ENCODE results near the gene PIK3R6. TPM values are rescaled to one million over a fixed set of nuclear protein-coding genes. Genes with fewer than 3 reads are reported as not detected.

Gene PIK3R6
- total RNA-seq, 4 donors from 2014 or later, result 0.55 to 1.4 TPM; not detected in 2

DNA sequence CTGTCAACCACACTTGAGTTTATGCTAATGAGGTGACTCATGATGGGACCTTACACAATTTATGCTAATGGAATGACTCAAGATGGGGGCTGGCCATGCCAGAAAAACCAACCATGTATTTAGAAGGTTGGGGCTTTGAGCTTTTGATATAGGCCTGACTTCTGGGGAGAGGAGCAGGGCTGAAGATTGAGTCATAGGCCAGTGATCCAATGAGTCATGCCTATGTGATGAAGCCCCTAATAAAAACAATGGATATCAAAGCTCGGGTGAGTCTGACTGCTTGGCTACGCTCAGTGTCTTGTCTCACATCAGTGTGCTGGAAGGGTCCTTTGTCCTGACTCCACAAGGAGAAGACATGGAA lies 75.6 kb downstream of the PIK3R6 start:
- in situ Hi-C loops (cut with MboI; ENCODE audit: low pct_ligation_motif_present in 1 of 4, low pct_unique_long_range_greater_than_20kb in 1 of 4, low sequenced_read_pairs in 3 of 4) (no loop called here), intact Hi-C loops (cut with DNase I; ENCODE audit: low total_unique reads) (no loop called here)
- peaks cover 0 to 3% of the 10 kb centered on the region in 2 donors for H3K9me3 ChIP-seq
- H3K4me1 ChIP-seq, result no peaks in the 10 kb centered on the region
- no peaks in the 10 kb centered on the region for H3K36me3 ChIP-seq
- 68 to 75% methylated on average over 2 of the region's 2 CpGs for WGBS, 2 donors (ENCODE audit: low coverage in 1 of 2)
- TF ChIP-seq, protein P1, sequence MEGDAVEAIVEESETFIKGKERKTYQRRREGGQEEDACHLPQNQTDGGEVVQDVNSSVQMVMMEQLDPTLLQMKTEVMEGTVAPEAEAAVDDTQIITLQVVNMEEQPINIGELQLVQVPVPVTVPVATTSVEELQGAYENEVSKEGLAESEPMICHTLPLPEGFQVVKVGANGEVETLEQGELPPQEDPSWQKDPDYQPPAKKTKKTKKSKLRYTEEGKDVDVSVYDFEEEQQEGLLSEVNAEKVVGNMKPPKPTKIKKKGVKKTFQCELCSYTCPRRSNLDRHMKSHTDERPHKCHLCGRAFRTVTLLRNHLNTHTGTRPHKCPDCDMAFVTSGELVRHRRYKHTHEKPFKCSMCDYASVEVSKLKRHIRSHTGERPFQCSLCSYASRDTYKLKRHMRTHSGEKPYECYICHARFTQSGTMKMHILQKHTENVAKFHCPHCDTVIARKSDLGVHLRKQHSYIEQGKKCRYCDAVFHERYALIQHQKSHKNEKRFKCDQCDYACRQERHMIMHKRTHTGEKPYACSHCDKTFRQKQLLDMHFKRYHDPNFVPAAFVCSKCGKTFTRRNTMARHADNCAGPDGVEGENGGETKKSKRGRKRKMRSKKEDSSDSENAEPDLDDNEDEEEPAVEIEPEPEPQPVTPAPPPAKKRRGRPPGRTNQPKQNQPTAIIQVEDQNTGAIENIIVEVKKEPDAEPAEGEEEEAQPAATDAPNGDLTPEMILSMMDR (IDR thresholded peaks at IDR 0.05), result no peak
- no peak for TF ChIP-seq POLR2AphosphoS5 (IDR thresholded peaks at IDR 0.05)
- no peak overlapping the region for H3K27ac ChIP-seq
- no peak for DNase-seq
- no peaks in the 10 kb centered on the region for H3K27me3 ChIP-seq
- no peak overlapping the region for H3K4me3 ChIP-seq

DNA sequence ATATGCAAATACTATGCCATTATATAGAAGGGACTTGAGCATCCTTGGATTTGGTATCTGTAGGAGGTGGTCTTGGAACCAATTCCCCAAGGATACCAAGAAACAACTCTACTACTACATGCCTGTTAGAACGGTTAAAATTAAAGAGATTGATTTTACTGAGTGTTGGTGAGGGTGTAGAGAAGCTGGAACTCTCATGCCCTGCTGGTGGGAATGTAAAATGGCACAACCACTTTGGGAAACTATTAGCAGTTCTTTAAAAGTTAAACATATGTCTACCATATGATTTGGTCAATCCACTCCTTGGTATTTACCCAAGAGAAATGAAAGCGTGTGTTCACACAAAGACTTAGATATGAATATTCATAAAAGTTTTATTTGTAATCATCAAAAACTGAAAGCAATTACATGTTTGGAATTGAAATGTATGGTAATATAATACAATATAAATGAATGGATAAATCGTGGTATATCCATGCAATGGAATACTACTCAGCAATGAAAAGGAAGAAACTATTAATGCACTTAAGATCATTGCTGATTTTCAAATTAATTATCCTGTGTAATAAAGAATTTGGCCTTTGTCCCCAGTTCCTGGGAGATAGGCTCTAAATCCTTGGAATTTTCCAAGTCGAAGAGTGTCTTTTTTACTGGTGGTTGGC lies 76.1 kb downstream of the PIK3R6 start:
- Histone ChIP-seq H3K9me3 (peaks cover 0 to 3% of the 10 kb centered on the region in 2 donors), H3K27ac (no peak overlapping the region), H3K36me3 (no peaks in the 10 kb centered on the region), H3K27me3 (no peaks in the 10 kb centered on the region), H3K4me3 (no peak overlapping the region), H3K4me1 (no peaks in the 10 kb centered on the region)
- no peak for TF ChIP-seq EP300 (IDR thresholded peaks at IDR 0.05; ENCODE audit: low read depth)
- TF ChIP-seq, protein P1 (IDR thresholded peaks at IDR 0.05), result no peak
- TF ChIP-seq POLR2A (IDR thresholded peaks at IDR 0.05), result no peak
- TF ChIP-seq POLR2AphosphoS5 (IDR thresholded peaks at IDR 0.05), result no peak
- in situ Hi-C loops (cut with MboI; ENCODE audit: low pct_ligation_motif_present in 1 of 4, low pct_unique_long_range_greater_than_20kb in 1 of 4, low sequenced_read_pairs in 3 of 4) (no loop called here), intact Hi-C loops (cut with DNase I; ENCODE audit: low total_unique reads) (no loop called here)
- 82 to 86% methylated on average over 4 of the region's 4 CpGs for WGBS, 2 donors (ENCODE audit: low coverage in 1 of 2)
- DNase-seq, result no peak

DNA sequence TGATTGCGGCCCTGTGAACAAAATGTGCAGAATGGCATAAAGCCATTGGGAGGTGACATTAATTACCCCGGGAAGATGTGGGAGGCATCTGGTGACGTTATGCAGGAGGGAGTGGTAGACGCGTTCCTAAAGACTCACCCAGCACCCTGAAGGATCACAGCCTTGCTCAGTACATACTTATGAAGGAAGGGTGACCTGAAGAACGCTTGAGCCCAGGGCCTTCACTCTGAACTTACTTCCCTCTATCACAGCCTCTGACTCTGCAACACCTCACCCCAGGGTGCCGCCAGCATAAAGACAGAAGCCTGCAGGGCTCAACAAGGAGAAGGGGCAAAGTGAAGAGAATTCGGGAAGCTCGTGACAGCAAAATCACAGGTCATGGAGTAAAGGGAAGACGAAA lies 77.7 kb downstream of the PIK3R6 start:
- in situ Hi-C loops (cut with MboI; ENCODE audit: low pct_ligation_motif_present in 1 of 4, low pct_unique_long_range_greater_than_20kb in 1 of 4, low sequenced_read_pairs in 3 of 4) (no loop called here), intact Hi-C loops (cut with DNase I; ENCODE audit: low total_unique reads) (no loop called here)
- no peak for TF ChIP-seq EP300 (IDR thresholded peaks at IDR 0.05; ENCODE audit: low read depth)
- TF ChIP-seq, protein P1 (IDR thresholded peaks at IDR 0.05), result no peak
- TF ChIP-seq POLR2A (IDR thresholded peaks at IDR 0.05), result no peak
- peaks cover 0 to 3% of the 10 kb centered on the region in 2 donors for H3K9me3 ChIP-seq
- DNase-seq, result no peak
- no peak overlapping the region for H3K4me3 ChIP-seq
- H3K27me3 ChIP-seq, result no peaks in the 10 kb centered on the region
- H3K4me1 ChIP-seq, result peaks cover 0 to 6% (median 0%) of the 10 kb centered on the region in 4 donors
- H3K36me3 ChIP-seq, result no peaks in the 10 kb centered on the region
- H3K27ac ChIP-seq, result no peak overlapping the region
- 57 to 73% methylated on average over 8 to 10 of the region's 10 CpGs for WGBS, 2 donors (ENCODE audit: low coverage in 1 of 2)

DNA sequence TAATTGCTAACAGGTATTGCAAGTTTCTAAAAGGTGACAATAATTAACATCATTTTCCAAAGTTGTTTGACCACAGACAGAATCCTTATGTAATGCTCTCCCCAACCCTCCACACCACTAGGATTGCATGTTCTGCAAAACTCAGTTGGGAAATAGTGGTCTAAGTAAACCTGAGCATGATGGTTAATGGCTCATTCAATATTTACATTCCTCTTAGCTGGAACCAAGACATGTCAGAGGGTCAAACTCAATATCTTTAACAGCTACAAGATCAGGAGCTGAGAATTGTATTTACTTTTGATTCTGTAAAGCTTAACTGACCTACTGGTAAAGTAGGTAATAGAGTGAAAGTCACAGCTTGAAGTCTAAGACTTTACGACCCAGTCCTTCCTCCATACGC lies 78.5 kb downstream of the PIK3R6 start:
- intact Hi-C loops (cut with DNase I; ENCODE audit: low total_unique reads), result no loop called here
- Histone ChIP-seq H3K9me3 (peaks cover 0 to 3% of the 10 kb centered on the region in 2 donors), H3K27me3 (no peaks in the 10 kb centered on the region), H3K4me1 (peaks cover 0 to 6% (median 0%) of the 10 kb centered on the region in 4 donors), H3K4me3 (no peak overlapping the region), H3K27ac (no peak overlapping the region), H3K36me3 (no peaks in the 10 kb centered on the region)
- no peak for TF ChIP-seq POLR2AphosphoS5 (IDR thresholded peaks at IDR 0.05)
- TF ChIP-seq EP300 (IDR thresholded peaks at IDR 0.05; ENCODE audit: low read depth), result no peak
- no peak for TF ChIP-seq POLR2A (IDR thresholded peaks at IDR 0.05)
- TF ChIP-seq, protein P1 (IDR thresholded peaks at IDR 0.05), result no peak
- DNase-seq, result no peak
- 43% methylated on average over 2 of the region's 2 CpGs; no CpG with 5 or more reads in 1 of the 2 donors for WGBS, 2 donors (ENCODE audit: low coverage in 1 of 2)
- in situ Hi-C loops (cut with MboI; ENCODE audit: low pct_ligation_motif_present in 1 of 4, low pct_unique_long_range_greater_than_20kb in 1 of 4, low sequenced_read_pairs in 3 of 4), result no loop called here

All from transverse colon (tissue), 4 donors.